Measurements from ENCODE around the gene SLC43A2. TPM values are rescaled to one million over a fixed set of nuclear protein-coding genes. Genes with fewer than 3 reads are reported as not detected.

SLC43A2 gene
- total RNA-seq, 1 donor from 2014 or later = 13.9 TPM

GRCh38 chr17:1643999-1644492 lies 15.4 kb upstream of the SLC43A2 start:
- DNase-seq (ENCODE audit: low read depth) = no peak

GRCh38 chr17:1643293-1643998 lies 14.8 kb upstream of the SLC43A2 start:
- no peak for DNase-seq (ENCODE audit: low read depth)

- no peak for DNase-seq (ENCODE audit: low read depth)
Observed at GRCh38 chr17:1641065-1641403, 12.4 kb upstream of the SLC43A2 start.

GRCh38 chr17:1640329-1641064 lies 11.9 kb upstream of the SLC43A2 start:
- DNase-seq (ENCODE audit: low read depth) = no peak

GRCh38 chr17:1639549-1640180 lies 11.0 kb upstream of the SLC43A2 start:
- DNase-seq (ENCODE audit: low read depth) = no peak

GRCh38 chr17:1638624-1639300 lies 10.1 kb upstream of the SLC43A2 start:
- DNase-seq (ENCODE audit: low read depth) = no peak

GRCh38 chr17:1638171-1638590 lies 9.5 kb upstream of the SLC43A2 start:
- DNase-seq (ENCODE audit: low read depth) = no peak

- DNase-seq (ENCODE audit: low read depth) = no peak
Observed at GRCh38 chr17:1636732-1637285, 8.2 kb upstream of the SLC43A2 start.

- DNase-seq (ENCODE audit: low read depth) = no peak
Observed at GRCh38 chr17:1635675-1636465, 7.2 kb upstream of the SLC43A2 start.

GRCh38 chr17:1634841-1635650 lies 6.4 kb upstream of the SLC43A2 start:
- DNase-seq (ENCODE audit: low read depth) = no peak

- no peak for DNase-seq (ENCODE audit: low read depth)
Observed at GRCh38 chr17:1630662-1631061, 2.0 kb upstream of the SLC43A2 start.

- DNase-seq (ENCODE audit: low read depth) = peak; percentile 68
Observed at GRCh38 chr17:1629504-1630310, 1.1 kb upstream of the SLC43A2 start.

- DNase-seq (ENCODE audit: low read depth) = peak; percentile 97
Observed at GRCh38 chr17:1628856-1629503, 346 bp upstream of the SLC43A2 start.

GRCh38 chr17:1627182-1627981 lies 1.3 kb downstream of the SLC43A2 start:
- DNase-seq (ENCODE audit: low read depth) = no peak

GRCh38 chr17:1626333-1626732 lies 2.3 kb downstream of the SLC43A2 start:
- no peak for DNase-seq (ENCODE audit: low read depth)

- no peak for DNase-seq (ENCODE audit: low read depth)
Observed at GRCh38 chr17:1625581-1625980, 3.1 kb downstream of the SLC43A2 start.

- DNase-seq (ENCODE audit: low read depth) = no peak
Observed at GRCh38 chr17:1625053-1625452, 3.6 kb downstream of the SLC43A2 start.

Measured in myocyte (in vitro differentiated cells).